H7 (cell line): ENCODE results near the gene SLC38A10. TPM values are rescaled to one million over a fixed set of nuclear protein-coding genes. Genes with fewer than 3 reads are reported as not detected.

Experiments used
- DNase-seq: peaks from one replicate; pipeline ENCODE4 v3.0.0; 2012
- H3K27me3 ChIP-seq: 2 replicates; pipeline ENCODE4 v1.6.0; 2011; ENCODE audit warnings: mild to moderate bottlenecking, low read length; ENCODE audit not compliant: control insufficient read depth, insufficient read depth
- H3K36me3 ChIP-seq: replicated peaks from 2 replicates; pipeline ENCODE4 v1.5.1; 2011; ENCODE audit warnings: low read length; ENCODE audit not compliant: control insufficient read depth, insufficient read depth
- H3K4me3 ChIP-seq: 2 replicates; pipeline ENCODE4 v1.5.1; 2011; ENCODE audit warnings: low read depth, mild to moderate bottlenecking, control low read depth, low read length, moderate library complexity; ENCODE audit not compliant: insufficient read depth
- total RNA-seq: library from RNA; depleted of rRNA; stranded (reverse); fragments of >200 nt; shearing (Covaris generic); gene quantifications from 2 replicates; pipeline ENCODE4 v1.2.3, GENCODE V29; 2014; rRNA removed

Gene SLC38A10
- 39.1 and 44.2 TPM in 2 replicates for total RNA-seq

- H3K27me3 ChIP-seq: no peaks in the 10 kb centered on the region
- DNase-seq: peak; percentile 100
- H3K36me3 ChIP-seq: no peaks in the 10 kb centered on the region
- peak within 1 kb of the TSS; percentile 91 for H3K4me3 ChIP-seq
These were observed at the start of gene SLC38A10 for GRCh38 chr17:81295031-81295675. Gene SLC38A10, minus strand, starts transcription at chr17:81295307. Its CDS starts 386 bp downstream, at chr17:81294921.

- Histone ChIP-seq H3K36me3 (no peaks in the 10 kb centered on the region), H3K4me3 (peak overlapping the region; percentile 84), H3K27me3 (peaks cover 69% of the 10 kb centered on the region)
- DNase-seq: peak; percentile 91
These were observed 47.4 kb upstream of the SLC38A10 start for GRCh38 chr17:81342269-81343070.

GRCh38 chr17:81341516-81342268 is 46.6 kb upstream of the SLC38A10 start:
- H3K27me3 ChIP-seq: peaks cover 62% of the 10 kb centered on the region
- peak; percentile 86 for DNase-seq
- H3K36me3 ChIP-seq: no peaks in the 10 kb centered on the region
- H3K4me3 ChIP-seq: peak overlapping the region; percentile 84

GRCh38 chr17:81340607-81341515 is 45.8 kb upstream of the SLC38A10 start:
- Histone ChIP-seq H3K27me3 (peaks cover 57% of the 10 kb centered on the region), H3K36me3 (no peaks in the 10 kb centered on the region), H3K4me3 (peak overlapping the region; percentile 84)
- peak; percentile 75 for DNase-seq

GRCh38 chr17:81339534-81340296 is 44.6 kb upstream of the SLC38A10 start:
- no peaks in the 10 kb centered on the region for H3K36me3 ChIP-seq
- peaks cover 51% of the 10 kb centered on the region for H3K27me3 ChIP-seq
- H3K4me3 ChIP-seq: no peak overlapping the region
- DNase-seq: peak; percentile 82

- no peaks in the 10 kb centered on the region for H3K36me3 ChIP-seq
- peaks cover 46% of the 10 kb centered on the region for H3K27me3 ChIP-seq
- peak; percentile 82 for DNase-seq
- H3K4me3 ChIP-seq: no peak overlapping the region
These were observed 44.1 kb upstream of the SLC38A10 start for GRCh38 chr17:81339191-81339533.

GRCh38 chr17:81338274-81339190 is 43.4 kb upstream of the SLC38A10 start:
- DNase-seq: no peak
- H3K27me3 ChIP-seq: peaks cover 39% of the 10 kb centered on the region

GRCh38 chr17:81337476-81337879 is 42.4 kb upstream of the SLC38A10 start:
- Histone ChIP-seq H3K27me3 (peaks cover 29% of the 10 kb centered on the region), H3K4me3 (no peak overlapping the region), H3K36me3 (no peaks in the 10 kb centered on the region)
- peak; percentile 90 for DNase-seq

More at GRCh38 chr17:81338274-81339190, 43.4 kb upstream of the SLC38A10 start:
- Histone ChIP-seq H3K36me3 (no peaks in the 10 kb centered on the region), H3K4me3 (no peak overlapping the region)

GRCh38 chr17:81336930-81337325 is 41.8 kb upstream of the SLC38A10 start:
- no peaks in the 10 kb centered on the region for H3K36me3 ChIP-seq
- H3K27me3 ChIP-seq: peaks cover 24% of the 10 kb centered on the region
- H3K4me3 ChIP-seq: no peak overlapping the region
- no peak for DNase-seq

GRCh38 chr17:81336296-81336929 is 41.3 kb upstream of the SLC38A10 start:
- no peak overlapping the region for H3K4me3 ChIP-seq
- no peaks in the 10 kb centered on the region for H3K36me3 ChIP-seq
- DNase-seq: no peak
- peaks cover 19% of the 10 kb centered on the region for H3K27me3 ChIP-seq

GRCh38 chr17:81335773-81336157 is 40.7 kb upstream of the SLC38A10 start:
- H3K36me3 ChIP-seq: no peaks in the 10 kb centered on the region
- no peak overlapping the region for H3K4me3 ChIP-seq
- peak; percentile 79 for DNase-seq
- H3K27me3 ChIP-seq: peaks cover 12% of the 10 kb centered on the region
